ENCODE results near the gene ATG7.
"Not testable (repeated sequence)": the region's sequence is repeated elsewhere in the genome, so short reads cannot be mapped to it uniquely, and the experiment has no call there.

The ATG7 gene

GRCh38 chr3:11423868-11424267 lies 151.7 kb downstream of the ATG7 start:
- DNase-seq (ENCODE audit: extremely low read depth in 1 of 2, low read depth in 1 of 2), result no peak

- DNase-seq (ENCODE audit: extremely low read depth in 1 of 2, low read depth in 1 of 2), result no peak
These were observed 152.1 kb downstream of the ATG7 start for GRCh38 chr3:11424277-11424676.

GRCh38 chr3:11430207-11430606 lies 158.0 kb downstream of the ATG7 start:
- no peak for DNase-seq (ENCODE audit: extremely low read depth in 1 of 2, low read depth in 1 of 2)

- no peak for DNase-seq (ENCODE audit: extremely low read depth in 1 of 2, low read depth in 1 of 2)
These were observed 158.4 kb downstream of the ATG7 start for GRCh38 chr3:11430624-11431023.

- no peak for DNase-seq (ENCODE audit: extremely low read depth in 1 of 2, low read depth in 1 of 2)
These were observed 159.1 kb downstream of the ATG7 start for GRCh38 chr3:11431319-11431718.

- no peak for DNase-seq (ENCODE audit: extremely low read depth in 1 of 2, low read depth in 1 of 2)
These were observed 161.9 kb downstream of the ATG7 start for GRCh38 chr3:11434017-11434526.

- DNase-seq (ENCODE audit: extremely low read depth in 1 of 2, low read depth in 1 of 2), result no peak
These were observed 162.4 kb downstream of the ATG7 start for GRCh38 chr3:11434563-11435096.

- no peak for DNase-seq (ENCODE audit: extremely low read depth in 1 of 2, low read depth in 1 of 2)
These were observed 163.4 kb downstream of the ATG7 start for GRCh38 chr3:11435440-11436165.

GRCh38 chr3:11436775-11437174 lies 164.6 kb downstream of the ATG7 start:
- DNase-seq (ENCODE audit: extremely low read depth in 1 of 2, low read depth in 1 of 2), result no peak

GRCh38 chr3:11437506-11437905 lies 165.3 kb downstream of the ATG7 start:
- DNase-seq (ENCODE audit: extremely low read depth in 1 of 2, low read depth in 1 of 2), result no peak

- DNase-seq (ENCODE audit: extremely low read depth in 1 of 2, low read depth in 1 of 2), result no peak
These were observed 166.4 kb downstream of the ATG7 start for GRCh38 chr3:11438646-11439045.

GRCh38 chr3:11441346-11441745 lies 169.1 kb downstream of the ATG7 start:
- not testable (repeated sequence) for DNase-seq (ENCODE audit: extremely low read depth in 1 of 2, low read depth in 1 of 2)

GRCh38 chr3:11444404-11444803 lies 172.2 kb downstream of the ATG7 start:
- no peak for DNase-seq (ENCODE audit: extremely low read depth in 1 of 2, low read depth in 1 of 2)

GRCh38 chr3:11445193-11445592 lies 173.0 kb downstream of the ATG7 start:
- DNase-seq (ENCODE audit: extremely low read depth in 1 of 2, low read depth in 1 of 2), result not testable (repeated sequence)

GRCh38 chr3:11445883-11446282 lies 173.7 kb downstream of the ATG7 start:
- DNase-seq (ENCODE audit: extremely low read depth in 1 of 2, low read depth in 1 of 2), result no peak

- DNase-seq (ENCODE audit: extremely low read depth in 1 of 2, low read depth in 1 of 2), result no peak
These were observed 175.5 kb downstream of the ATG7 start for GRCh38 chr3:11447584-11448200.

GRCh38 chr3:11450015-11450414 lies 177.8 kb downstream of the ATG7 start:
- DNase-seq (ENCODE audit: extremely low read depth in 1 of 2, low read depth in 1 of 2), result no peak

GRCh38 chr3:11452312-11452711 lies 180.1 kb downstream of the ATG7 start:
- no peak for DNase-seq (ENCODE audit: extremely low read depth in 1 of 2, low read depth in 1 of 2)

GRCh38 chr3:11452885-11453847 lies 181.0 kb downstream of the ATG7 start:
- DNase-seq (ENCODE audit: extremely low read depth in 1 of 2, low read depth in 1 of 2), result no peak

GRCh38 chr3:11455956-11456355 lies 183.8 kb downstream of the ATG7 start:
- DNase-seq (ENCODE audit: extremely low read depth in 1 of 2, low read depth in 1 of 2), result no peak

GRCh38 chr3:11457135-11457534 lies 184.9 kb downstream of the ATG7 start:
- DNase-seq (ENCODE audit: extremely low read depth in 1 of 2, low read depth in 1 of 2), result no peak
